Stimulated activated CD8-positive, alpha-beta memory T cell treated with anti-CD3 and anti-CD28 coated beads, Interleukin-15, amount 100 ng/mL, for 4 hours (primary cell): ENCODE measurements around the gene NETO2.
A peak's percentile ranks its signal among the peaks of the same experiment; 100 is the strongest.

Experiments
- DNase-seq, 2 donors: peaks; one replicate each; pipeline ENCODE4 v3.0.0-alpha.2; 2020; ENCODE audit warnings: low read depth in 2 of 2

The NETO2 gene

DNA sequence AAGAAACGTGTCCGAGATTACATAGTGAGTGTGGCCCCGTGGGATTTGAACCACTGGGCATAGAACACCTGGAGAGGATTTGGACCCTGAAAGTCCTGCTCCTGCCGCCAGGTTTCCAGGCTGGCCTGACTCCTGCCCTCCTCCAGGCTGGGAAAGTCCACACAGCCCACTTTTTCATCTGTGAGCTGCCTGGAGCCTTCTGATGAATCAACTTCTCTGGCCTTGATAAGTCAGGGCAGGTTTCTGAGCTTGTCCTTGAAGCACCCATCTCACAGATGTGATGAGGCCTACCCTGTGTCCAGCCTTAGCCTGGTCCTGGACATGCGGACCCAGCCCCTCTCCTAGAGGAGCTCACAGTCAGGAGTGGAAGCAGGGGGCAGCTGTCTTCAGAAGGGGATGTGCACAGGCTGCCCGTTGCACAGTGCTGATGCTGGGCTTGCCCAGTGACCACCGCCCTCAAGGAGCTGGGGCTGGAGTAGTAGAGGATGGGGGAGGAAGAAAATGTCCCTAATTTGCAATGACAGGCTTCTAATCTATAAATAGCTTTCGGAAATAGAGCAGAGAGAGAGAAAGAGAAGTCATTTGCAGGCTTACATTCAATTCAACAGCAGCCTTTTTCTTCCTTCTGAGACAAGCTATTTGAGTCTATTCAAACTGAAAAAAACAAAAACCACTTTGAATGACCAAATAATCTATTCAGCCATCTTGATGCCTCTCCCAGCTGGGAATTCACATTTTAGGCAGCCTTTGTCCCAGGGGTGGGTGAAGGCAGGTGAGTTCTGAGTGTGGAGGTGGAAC, 96.8 kb downstream of the NETO2 start:
- DNase-seq, result no peak

GRCh38 chr16:47045459-47045858, 98.3 kb downstream of the NETO2 start:
- DNase-seq, result no peak

DNA sequence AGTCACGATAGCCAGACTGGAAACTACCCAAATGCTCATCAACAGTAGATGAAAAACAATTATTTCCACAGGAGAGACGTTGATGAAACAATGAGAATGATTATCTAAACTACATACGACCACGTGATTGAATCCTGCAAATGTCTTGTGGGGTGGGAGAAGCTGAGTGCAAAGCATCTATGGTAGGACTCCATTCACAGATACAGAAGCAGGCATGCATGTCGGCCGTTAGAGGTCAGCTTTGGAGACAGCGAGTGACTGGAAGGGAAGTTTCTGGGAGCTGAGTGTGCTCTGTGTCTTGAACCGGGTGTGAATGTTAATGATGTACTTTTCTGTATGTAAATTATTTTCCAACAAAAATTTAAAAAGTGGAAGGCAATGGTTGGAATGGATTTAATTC, 98.7 kb downstream of the NETO2 start:
- no peak for DNase-seq

DNA sequence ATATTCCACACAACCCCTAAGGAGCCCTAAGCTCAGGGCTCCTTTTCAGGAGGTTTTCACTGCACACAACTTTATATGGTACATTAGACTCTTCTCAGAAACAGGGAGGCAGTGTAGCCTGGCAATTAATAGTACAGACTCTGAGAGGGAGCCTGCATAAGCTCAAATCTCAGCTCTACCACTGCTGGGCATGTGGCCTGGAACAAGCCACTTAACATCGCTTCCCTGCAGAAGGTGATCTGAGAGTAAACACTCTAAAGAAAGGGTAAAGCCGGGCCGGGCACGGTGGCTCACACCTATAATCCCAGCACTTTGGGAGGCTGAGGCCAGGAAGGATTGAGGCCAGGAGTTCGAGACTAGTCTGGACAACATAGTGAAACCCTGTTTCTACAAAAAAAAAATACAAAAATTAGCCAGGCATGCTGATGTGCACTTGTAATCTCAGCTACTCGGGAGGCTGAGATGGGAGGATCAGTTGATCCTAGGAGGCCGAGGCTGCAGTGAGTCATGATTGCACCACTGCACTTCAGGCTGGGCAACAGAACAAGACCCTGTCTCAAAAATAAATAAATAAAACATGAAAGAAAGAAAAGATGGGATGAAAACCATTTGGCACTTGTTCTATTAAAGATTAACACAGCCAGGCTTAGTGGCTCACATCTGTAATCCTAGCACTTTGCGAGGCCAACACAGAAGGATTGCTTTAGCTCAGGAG, 99.6 kb downstream of the NETO2 start:
- DNase-seq, result no peak

DNA sequence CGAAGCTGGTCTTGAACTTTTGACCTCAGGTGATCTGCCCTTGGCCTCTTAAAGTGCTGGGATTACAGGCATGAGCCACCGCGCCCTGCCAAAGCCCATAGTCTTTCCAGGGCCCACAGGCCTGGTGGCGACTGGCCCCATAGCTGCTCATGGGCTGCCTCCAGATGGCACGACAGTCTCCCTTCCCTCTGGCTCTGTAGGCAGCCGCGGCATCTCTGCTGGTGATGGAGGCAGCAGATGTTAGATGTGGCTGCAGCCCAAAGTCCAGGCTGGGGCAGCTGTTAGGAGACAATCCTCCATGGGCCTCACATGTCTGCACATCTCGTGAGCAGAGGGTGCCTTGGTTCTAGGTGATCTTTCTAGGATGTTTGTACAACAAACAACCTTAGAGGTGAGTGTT, 100.5 kb downstream of the NETO2 start:
- no peak for DNase-seq

GRCh38 chr16:47037746-47038458, 105.8 kb downstream of the NETO2 start:
- peak; percentile 70 to 73 for DNase-seq

GRCh38 chr16:47037396-47037745, 106.4 kb downstream of the NETO2 start:
- peak in 1 of 2 donors; percentile 2 for DNase-seq

GRCh38 chr16:47036201-47036600, 107.5 kb downstream of the NETO2 start:
- no peak for DNase-seq

GRCh38 chr16:47035436-47035835, 108.3 kb downstream of the NETO2 start:
- DNase-seq, result no peak

- DNase-seq, result no peak
These were observed 109.3 kb downstream of the NETO2 start for GRCh38 chr16:47034455-47034854.

DNA sequence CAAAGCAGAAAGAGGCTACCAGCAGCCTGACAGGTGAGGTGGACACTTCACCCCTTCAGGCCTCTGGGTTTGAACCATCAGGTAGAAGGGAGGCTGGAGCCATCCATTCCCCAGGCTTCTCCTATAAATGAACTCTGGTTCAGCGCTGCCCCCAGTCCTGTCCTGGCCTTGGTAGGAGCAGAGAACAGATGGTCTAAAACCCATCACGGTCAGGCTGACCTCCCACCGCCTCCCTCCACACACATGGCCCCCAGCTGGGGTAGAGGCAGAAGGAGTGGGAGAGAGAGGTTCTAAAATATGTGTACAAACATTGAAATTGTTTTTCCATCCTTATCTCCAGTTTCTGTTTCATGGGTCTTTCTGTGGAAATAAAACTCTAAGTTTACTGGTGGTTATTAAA, 110.6 kb downstream of the NETO2 start:
- DNase-seq, result no peak

GRCh38 chr16:47029724-47030123, 114.0 kb downstream of the NETO2 start:
- DNase-seq, result no peak

- DNase-seq, result no peak
These were observed 114.9 kb downstream of the NETO2 start for GRCh38 chr16:47028767-47029377.
